ENCODE data around the gene PDE12.

PDE12 gene

DNA sequence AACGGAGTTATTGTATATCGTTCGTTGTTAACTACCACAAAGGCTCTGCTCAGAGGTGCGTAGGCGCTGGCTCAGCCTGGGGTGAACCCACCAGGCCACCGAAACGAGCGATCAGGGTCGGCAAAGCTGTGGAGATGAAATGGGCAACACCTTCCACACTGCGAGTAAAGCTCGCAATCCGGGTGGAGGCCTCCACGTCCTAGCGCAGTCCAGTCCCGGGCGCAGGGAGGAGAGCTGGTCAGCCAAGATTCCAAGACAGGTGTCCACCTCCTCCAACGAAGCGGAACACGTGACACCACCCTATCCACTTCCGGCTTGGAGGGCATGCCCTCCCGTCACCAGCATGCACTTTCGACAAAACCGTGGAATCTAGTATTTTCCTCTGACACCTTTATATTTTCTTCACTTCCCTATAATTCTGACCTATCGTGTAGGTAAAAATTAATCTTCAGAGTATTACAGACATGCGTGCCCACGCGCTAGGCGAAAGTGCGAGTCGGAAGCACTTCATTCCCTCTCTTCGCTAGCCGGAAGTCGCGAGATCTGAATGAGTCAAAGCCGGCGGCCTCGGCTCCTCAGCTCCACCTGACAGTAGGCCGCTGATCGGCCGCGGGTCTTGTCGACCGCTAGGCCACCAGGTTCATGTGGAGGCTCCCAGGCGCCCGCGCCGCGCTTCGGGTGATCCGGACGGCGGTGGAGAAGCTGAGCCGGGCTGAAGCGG lies at the start of gene PDE12:
Gene PDE12, plus strand, starts transcription at position 537 of the 721 bp plus-strand sequence. Its CDS starts 106 bp downstream, at position 643.
- DNase-seq (ENCODE audit: low read depth in 2 of 2), result peak; percentile 69 to 72

DNA sequence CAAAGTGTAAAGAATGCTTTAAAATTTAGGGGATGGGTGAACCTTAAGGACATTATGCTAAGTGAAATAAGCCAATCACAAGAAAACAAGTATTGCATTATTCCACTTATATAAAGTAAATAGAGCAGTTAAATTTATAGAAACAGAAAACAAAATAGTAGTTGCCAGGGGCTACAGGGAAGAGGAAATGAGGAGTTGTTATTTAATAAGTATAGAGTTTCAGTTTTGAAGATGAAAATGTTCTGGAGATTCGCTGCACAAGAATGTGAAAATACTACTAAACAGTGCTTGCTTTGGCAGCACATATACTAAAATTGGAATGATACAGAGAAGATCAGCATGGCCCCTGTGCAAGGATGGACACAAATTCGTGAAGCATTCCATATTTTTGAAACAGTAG lies 43.9 kb upstream of the PDE12 start:
- DNase-seq (ENCODE audit: low read depth in 2 of 2), result no peak

DNA sequence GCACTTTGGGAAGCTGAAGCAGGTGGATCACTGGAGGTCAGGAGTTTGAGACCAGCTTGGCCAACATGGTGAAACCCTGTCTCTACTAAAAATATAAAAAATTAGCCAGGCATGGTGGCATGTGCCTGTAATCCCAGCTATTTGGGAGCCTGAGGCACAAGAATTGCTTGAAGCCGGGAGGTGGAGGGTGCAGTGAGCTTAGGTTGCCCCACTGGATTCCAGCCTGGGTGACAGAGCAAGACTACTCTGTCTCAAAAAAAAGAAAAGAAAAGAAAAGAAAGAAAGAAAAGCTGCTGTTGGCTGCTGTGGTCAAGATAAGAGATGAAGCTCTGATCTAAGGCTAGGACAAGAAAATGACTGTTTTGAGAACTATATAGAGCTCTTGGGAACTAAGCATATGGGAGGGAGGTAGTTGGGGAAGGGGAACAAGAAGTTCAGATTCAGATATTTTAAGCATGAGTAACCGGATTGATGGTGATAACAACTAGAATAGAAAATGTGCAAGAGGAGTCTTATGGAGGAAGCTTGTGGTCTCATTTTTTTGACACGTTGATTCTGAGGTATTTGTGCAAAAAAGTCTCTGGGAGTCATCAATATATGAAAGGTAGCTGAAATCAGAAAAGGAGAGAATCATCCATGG lies 37.7 kb upstream of the PDE12 start:
- DNase-seq (ENCODE audit: low read depth in 2 of 2), result no peak

DNA sequence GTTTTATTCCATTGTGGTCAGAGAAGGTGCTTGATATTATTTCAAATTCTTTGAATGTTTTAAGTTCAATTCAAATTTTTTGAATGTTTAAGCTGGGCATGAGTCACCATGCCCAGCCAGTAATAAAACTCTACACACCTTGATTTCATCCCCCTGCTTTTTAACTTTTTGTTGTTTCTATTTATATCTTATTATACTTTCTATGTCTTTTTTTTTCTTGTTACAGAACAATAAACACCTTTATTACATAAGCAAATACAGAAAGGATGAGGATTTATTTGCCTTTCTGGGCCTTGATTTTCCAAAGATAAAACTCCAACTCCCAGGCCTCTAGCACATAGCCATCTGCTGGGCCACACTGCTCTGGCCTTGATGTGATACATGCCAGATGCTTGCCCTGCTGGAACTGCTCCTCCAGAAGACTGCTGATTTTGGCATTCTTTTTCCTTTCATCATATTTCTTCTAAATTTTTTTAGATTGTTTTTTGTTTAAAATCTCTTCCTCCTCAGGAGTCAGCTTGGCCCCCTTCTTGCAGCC lies 25.9 kb upstream of the PDE12 start:
- DNase-seq (ENCODE audit: low read depth in 2 of 2), result no peak

GRCh38 chr3:57538465-57538864 lies 17.6 kb upstream of the PDE12 start:
- DNase-seq (ENCODE audit: low read depth in 2 of 2), result no peak

GRCh38 chr3:57544181-57545125 lies 11.6 kb upstream of the PDE12 start, which contains the start of gene DNAH12:
TSS of gene DNAH12 (minus strand) at chr3:57544344. CDS start at chr3:57542870, 1,474 bp downstream.
- DNase-seq (ENCODE audit: low read depth in 2 of 2), result no peak

- DNase-seq (ENCODE audit: low read depth in 2 of 2), result no peak
Observed at GRCh38 chr3:57545636-57546268, 10.3 kb upstream of the PDE12 start.

- DNase-seq (ENCODE audit: low read depth in 2 of 2), result no peak
Observed at GRCh38 chr3:57546616-57547015, 9.5 kb upstream of the PDE12 start.

GRCh38 chr3:57555306-57555705 lies 768 bp upstream of the PDE12 start:
- no peak for DNase-seq (ENCODE audit: low read depth in 2 of 2)

DNA sequence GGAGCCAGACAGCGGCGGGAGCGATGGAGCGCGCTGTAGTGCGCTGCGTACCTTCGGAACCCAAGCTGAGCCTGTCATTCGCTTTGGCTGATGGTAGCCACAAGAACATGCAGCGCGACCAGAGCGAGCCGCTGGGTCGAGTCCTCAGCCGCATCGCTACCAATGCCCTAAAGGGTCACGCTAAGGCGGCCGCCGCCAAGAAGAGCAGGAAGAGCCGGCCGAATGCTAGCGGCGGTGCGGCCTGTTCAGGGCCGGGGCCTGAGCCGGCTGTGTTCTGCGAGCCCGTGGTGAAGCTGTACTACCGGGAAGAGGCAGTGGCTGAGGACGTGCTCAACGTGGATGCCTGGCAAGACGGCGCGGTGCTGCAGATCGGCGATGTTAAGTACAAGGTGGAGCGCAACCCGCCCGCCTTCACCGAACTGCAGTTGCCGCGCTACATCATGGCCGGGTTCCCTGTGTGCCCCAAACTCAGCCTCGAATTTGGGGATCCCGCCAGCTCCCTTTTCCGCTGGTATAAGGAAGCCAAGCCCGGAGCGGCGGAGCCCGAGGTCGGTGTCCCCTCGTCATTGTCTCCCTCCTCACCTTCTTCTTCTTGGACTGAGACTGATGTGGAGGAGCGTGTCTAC lies 498 bp downstream of the PDE12 start:
- peak in 1 of 2 donors; percentile 18 for DNase-seq (ENCODE audit: low read depth in 2 of 2)

- peak in 1 of 2 donors; percentile 7 for DNase-seq (ENCODE audit: low read depth in 2 of 2)
Observed at GRCh38 chr3:57557085-57557537, 1.0 kb downstream of the PDE12 start.

DNA sequence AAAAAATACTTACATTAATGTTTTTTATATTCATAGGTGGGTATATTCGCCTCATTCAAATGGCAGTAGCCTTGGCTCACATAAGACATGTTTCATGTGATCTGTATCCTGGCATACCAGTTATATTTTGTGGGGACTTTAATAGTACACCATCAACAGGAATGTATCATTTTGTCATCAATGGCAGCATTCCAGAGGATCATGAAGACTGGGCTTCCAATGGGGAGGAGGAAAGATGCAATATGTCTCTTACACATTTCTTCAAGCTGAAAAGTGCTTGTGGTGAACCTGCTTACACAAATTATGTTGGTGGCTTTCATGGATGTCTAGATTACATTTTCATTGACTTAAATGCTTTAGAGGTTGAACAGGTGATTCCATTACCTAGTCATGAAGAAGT lies 3.5 kb downstream of the PDE12 start:
- no peak for DNase-seq (ENCODE audit: low read depth in 2 of 2)

GRCh38 chr3:57569859-57570450 lies 13.9 kb downstream of the PDE12 start:
- no peak for DNase-seq (ENCODE audit: low read depth in 2 of 2)

DNA sequence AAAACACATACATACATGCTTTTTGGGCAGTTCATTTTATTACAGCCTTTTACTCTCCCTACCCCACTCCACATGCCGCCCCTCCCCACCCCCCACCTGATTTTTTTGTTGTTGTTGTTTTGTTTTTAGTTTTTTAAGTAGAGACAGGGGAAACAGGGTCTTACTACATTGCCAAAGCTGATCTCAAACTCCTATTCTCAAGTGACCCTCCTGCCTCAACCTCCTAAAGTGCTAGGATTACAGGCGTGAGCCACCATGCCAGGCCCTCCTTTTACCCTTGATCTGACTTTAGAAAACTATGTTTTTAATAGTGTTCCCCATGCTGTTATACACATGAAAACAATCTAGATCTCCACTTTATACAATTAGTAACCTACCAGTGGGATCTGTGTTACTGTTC lies 14.8 kb downstream of the PDE12 start:
- DNase-seq (ENCODE audit: low read depth in 2 of 2), result no peak

DNA sequence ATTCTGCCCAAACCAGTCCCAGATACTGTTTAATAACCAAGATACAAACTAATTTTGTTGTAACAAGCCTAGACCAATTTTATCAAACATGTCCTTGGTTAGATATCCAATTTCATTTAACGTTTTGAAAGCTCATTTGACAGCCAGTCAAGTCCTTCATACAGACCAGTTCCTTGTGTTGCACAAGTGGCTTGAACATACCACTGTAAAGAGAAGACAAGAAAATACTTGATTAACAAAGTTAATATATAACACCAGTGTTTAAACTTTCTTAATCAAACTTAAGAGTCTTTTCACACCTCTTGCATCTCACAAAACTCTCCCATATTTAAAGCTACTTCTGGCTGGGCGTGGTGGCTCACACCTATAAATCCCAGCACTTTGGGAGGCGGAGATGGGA lies 16.0 kb downstream of the PDE12 start:
- DNase-seq (ENCODE audit: low read depth in 2 of 2), result no peak

DNA sequence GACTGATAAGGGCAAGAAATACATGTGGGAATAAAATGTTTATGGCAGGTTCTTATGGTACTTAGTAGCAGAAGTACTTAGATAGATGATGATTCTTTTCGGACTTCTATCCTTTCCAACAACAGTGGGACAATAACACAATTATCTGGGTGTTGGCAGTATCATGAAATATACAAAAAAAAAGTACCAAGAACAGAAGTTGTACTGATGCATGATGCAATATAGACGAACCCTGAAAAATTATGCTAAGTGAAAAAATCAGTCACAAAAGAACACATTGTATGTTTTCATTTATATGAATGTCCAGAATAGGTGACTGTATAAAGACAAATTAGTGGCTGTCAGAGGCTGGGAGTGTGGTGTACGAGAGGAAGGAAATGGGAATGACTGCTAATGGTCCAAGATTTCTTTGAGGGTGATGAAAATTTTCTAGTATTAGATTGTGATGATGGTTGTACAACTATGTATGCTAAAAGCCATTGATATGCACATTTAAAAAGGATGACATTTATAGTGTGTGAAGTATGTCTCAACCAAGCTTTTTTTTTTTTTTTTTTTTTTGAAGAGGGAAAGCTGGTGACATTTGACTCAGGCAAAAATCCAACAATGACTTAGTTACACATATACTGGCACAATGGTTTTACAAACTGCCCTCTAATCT lies 20.0 kb downstream of the PDE12 start:
- DNase-seq (ENCODE audit: low read depth in 2 of 2), result no peak

DNA sequence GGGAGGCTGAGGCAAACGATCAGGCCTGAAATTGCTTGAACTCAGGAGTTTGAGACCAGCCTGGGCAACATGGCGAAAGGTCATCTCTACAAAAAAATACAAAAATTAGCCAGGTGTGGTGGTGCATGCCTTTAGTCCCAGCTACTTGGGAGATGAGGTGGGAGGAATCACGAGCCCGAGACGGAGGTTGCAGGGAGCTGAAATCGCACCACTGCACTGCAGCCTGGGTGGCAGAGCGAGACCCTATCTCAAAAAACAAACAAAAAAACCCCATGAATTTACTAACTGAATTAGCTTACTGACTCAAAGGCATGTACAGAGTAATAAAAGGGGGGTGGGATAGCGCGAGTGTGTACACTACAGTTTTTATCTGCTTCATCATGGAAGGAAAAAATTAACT lies 21.7 kb downstream of the PDE12 start:
- no peak for DNase-seq (ENCODE audit: low read depth in 2 of 2)

DNA sequence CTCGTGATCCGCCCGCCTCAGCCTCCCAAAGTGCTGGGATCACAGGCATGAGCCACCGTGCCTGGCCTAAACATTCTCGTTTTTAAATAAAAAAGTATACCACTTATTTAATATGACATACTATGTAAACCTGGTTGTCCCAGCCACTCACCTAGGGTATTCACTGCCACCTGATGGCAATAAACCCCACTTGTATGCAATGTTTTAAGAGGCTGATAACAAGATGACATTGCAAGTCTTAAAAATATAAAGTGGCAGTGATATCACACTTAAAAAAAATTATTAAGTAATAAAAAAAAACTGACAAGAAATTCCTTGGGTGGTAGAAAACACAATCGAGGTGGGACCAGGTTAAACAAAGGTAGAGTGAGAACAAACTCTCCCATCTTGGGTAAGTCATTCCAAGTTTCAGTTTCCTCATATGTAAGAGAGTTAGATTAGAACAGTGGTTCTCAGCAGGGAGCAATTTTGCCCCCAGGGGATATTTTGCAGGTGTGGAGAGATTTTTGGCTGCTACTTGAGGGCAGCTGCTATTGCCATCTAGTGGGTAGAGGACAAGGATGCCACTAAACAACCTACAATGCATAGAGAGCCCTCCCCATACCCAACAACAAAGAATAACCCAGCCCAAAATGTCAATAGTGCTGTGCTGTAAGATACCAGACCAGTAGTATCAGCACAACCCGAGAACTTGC lies 26.5 kb downstream of the PDE12 start:
- no peak for DNase-seq (ENCODE audit: low read depth in 2 of 2)

DNA sequence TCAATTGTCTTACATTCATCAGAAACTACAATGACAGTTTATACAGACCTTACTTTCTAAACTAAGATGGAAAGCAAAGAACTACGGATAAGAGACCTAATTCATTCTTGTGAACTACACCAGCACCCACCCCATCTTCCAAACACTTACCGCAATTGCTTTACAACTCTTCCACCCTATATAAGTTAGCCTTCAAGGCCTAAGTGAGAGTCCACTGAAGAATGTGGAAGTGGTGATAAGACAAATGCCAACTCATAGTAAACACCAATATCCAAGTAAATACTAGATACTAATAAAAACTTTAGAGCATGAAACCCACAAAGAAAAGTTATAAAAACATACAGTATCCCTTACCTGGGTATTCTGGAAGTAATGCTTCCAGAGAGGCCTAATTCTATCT lies 27.5 kb downstream of the PDE12 start:
- no peak for DNase-seq (ENCODE audit: low read depth in 2 of 2)

Measured in stimulated activated CD4-positive, alpha-beta T cell treated with anti-CD3 and anti-CD28 coated beads, Interleukin-1b, Interleukin-23, amount 100 ng/mL, for 4 hours (primary cell).